Activated CD4-positive, alpha-beta T cell treated with anti-CD3 and anti-CD28 coated beads, Interleukin-2, amount 10 ng/mL, durations not matched to agents 7 days and 5 days (primary cell): ENCODE results near the gene MFAP4. TPM values are rescaled to one million over a fixed set of nuclear protein-coding genes. Genes with fewer than 3 reads are reported as not detected.

Experiments
- CTCF ChIA-PET: fragments of 350-600 bp; sonication (Branson Sonifier 250); formaldehyde crosslinking; loops from one replicate; lab custom pipeline; 2021; ENCODE audit warnings: antibody characterized with exemption; lab: Charles Lee
- POLR2A ChIA-PET: fragments of 350-600 bp; sonication (Branson Sonifier 250); formaldehyde crosslinking; loops from one replicate; lab custom pipeline; 2021; ENCODE audit warnings: antibody characterized with exemption; lab: Charles Lee
- DNase-seq: peaks from one replicate; pipeline ENCODE4 v3.0.0-alpha.2; 2020
- H3K27ac Mint-ChIP-seq: one replicate; pipeline ENCODE4 v1.8.0; 2021; ENCODE audit warnings: mild to moderate bottlenecking, moderate library complexity, mixed read lengths
- H3K27me3 Mint-ChIP-seq: one replicate; pipeline ENCODE4 v1.8.0; 2021; ENCODE audit warnings: mixed read lengths
- H3K36me3 Mint-ChIP-seq: one replicate; pipeline ENCODE4 v1.8.0; 2021; ENCODE audit warnings: low read depth, mixed read lengths
- H3K4me1 Mint-ChIP-seq: one replicate; pipeline ENCODE4 v1.8.0; 2021; ENCODE audit warnings: mixed read lengths
- H3K4me3 Mint-ChIP-seq: one replicate; pipeline ENCODE4 v1.8.0; 2021; ENCODE audit warnings: mild to moderate bottlenecking, moderate library complexity, mixed read lengths
- H3K9me3 Mint-ChIP-seq: one replicate; pipeline ENCODE4 v1.8.0; 2021; ENCODE audit warnings: mixed read lengths
- microRNA-seq: library from miRNA; unstranded; fragments of <30 nt; microRNA quantifications from one replicate; pipeline ENCODE4 v1.2.0, GENCODE V29; 2021; ENCODE audit warnings: borderline microRNAs expressed, borderline replicate concordance
- total RNA-seq, 2 experiments: library from RNA; stranded (reverse); gene quantifications; one replicate each; pipeline ENCODE4 v1.2.3, GENCODE V29; 2021

MFAP4 gene
- total RNA-seq, 2 experiments from 2014 or later = not detected

DNA sequence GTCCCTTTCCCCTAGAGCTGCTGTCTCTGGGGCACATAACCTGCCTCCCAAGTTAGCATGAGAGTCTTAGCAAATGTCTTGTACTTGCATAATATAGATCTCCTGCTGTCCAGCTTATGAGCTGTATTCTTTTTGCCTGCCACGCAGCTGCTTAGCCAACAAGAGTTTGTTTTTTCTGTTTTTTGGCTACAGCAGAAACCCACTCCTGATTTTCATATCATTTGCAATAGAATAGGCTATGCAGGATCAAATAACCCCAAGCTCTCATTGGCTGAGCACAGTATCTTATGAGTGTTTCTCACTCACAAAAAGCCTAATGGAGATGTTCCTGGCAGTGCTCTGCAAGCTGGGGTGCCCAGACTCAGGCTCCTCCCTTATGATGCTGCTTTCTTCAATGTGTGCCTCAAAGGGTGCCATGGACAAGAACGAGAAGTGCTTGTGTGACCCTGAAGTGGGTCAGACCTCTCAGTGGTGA is 47.6 kb downstream of the MFAP4 start:
- Mint-ChIP-seq H3K9me3 (no peaks in the 10 kb centered on the region), H3K36me3 (no peaks in the 10 kb centered on the region), H3K27me3 (peaks cover 10% of the 10 kb centered on the region), H3K27ac (no peak overlapping the region), H3K4me1 (no peaks in the 10 kb centered on the region), H3K4me3 (no peak overlapping the region)
- CTCF ChIA-PET = interaction anchor here (1.0 kb wide), 1 partner anchor 15 kb away, joined by 3 read pairs; no protein-coding TSS in a partner anchor
- DNase-seq = no peak
- POLR2A ChIA-PET = no interaction called here

DNA sequence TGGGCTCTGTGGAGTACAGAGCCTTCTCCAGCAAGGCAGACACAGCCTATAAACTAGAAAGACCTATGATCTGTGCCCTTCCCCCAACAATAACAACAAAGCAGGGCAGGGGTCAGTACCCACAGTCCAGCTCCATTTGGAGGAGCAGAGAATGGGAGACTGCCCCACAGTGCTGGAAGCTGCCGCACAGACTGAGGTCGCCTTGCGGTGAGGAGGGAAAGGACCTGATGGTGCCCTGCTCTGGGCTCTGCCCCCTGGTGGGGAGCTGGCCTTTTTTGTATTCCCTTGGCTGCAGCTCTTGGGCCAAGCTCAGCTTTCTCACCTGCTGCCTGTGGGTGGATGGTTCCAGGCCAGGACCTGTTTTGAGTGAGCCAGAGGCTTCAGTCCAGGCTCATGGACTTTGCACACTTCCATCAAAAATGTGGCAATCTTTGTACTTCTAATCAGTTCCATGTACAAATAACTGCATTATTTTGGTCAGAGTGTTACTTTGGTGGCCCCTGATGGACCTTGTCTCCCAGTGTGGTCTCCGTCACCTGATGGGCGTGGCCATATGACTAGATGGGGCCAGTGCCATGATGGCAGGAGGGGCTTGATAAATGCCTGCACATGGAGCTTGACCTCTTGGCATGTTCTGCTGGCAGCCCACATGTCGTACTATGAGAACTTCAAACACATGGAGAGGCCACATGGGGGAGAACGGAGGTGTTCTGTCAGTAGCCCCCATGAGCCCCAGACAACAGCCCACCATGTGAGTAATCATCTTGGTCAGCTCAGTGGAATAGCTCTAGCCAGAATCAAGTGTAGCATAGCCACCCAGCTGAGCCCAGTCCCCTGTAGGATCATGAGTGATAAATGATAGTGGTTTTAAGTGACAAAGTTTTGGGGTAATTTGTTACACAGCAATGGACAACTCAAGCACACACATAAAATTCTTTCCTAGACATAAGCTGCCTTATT is 48.7 kb downstream of the MFAP4 start:
- ChIA-PET POLR2A (no interaction called here), CTCF (interaction anchor here (0.6 to 1.6 kb wide), 11 partner anchors 15 to 371 kb away, joined by 3 to 9 read pairs (median 3); partner anchors contain the start of genes B9D1 and MAPK7)

DNA sequence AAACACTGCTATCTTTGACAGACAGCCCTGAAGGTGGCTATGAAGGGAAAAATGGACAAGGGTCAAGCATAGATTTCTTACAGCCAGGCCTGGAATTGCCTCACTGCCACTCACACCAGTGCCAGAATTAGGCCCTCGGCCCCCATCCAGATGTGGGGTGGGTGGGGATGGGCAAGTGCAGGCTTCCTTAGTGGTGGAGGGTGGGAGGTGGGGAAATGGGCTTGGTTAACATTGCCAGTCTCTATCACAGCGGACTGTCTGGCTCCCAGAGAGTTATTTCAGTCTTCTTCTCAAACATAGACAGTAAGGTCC is 49.3 kb downstream of the MFAP4 start:
- POLR2A ChIA-PET = no interaction called here
- Mint-ChIP-seq H3K9me3 (no peaks in the 10 kb centered on the region), H3K36me3 (no peaks in the 10 kb centered on the region), H3K27ac (no peak overlapping the region), H3K4me1 (no peaks in the 10 kb centered on the region), H3K27me3 (peaks cover 10% of the 10 kb centered on the region), H3K4me3 (no peak overlapping the region)
- CTCF ChIA-PET = interaction anchor here (0.7 to 1.6 kb wide), 6 partner anchors 16 to 363 kb away, joined by 3 to 9 read pairs (median 3); partner anchors contain the start of genes B9D1 and MAPK7
- no peak for DNase-seq

More for the DNA sequence above, 48.7 kb downstream of the MFAP4 start:
- Mint-ChIP-seq H3K4me3 (no peak overlapping the region), H3K36me3 (no peaks in the 10 kb centered on the region), H3K27ac (no peak overlapping the region), H3K27me3 (peaks cover 10% of the 10 kb centered on the region), H3K9me3 (no peaks in the 10 kb centered on the region), H3K4me1 (no peaks in the 10 kb centered on the region)
- DNase-seq = peak; percentile 65

DNA sequence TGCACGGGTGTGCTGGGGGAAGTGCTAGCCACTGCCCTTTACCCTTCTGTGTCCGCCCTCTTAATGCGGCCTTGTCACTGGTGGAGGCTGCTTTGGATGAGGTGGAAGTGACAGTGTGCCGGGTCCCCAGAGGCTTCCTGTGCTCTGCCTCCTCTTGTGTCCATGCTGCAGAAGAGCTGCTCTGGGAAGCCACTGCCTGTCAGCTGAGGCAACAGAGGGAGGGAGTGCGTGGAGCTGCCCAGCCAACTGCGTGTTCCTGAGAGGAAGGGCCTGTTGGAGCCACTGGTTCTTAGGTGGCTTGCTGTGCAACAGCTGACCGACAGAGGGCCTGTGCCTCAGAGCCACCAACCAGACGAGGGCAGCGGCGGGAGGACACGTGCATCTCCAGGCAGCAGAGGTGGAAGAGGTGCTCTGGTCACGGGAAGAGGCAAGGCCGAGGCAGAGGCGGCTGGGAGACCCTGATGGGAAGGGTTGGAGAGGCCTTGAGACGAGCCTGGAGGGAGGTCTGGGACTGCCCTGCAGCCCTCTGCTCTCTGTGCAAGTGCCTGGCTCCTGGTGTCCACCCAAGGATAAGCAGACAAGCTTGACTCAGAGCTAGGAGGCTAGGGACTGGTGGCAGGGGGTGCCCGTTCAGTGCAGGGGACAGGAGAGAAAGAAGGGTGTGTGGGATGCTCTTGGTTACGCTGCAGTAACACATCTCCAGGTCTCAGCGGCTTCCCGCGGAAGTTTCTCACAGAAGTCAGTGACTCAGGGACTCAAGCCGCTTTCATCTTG is 49.9 kb downstream of the MFAP4 start:
- H3K4me1 Mint-ChIP-seq = no peaks in the 10 kb centered on the region
- POLR2A ChIA-PET = no interaction called here
- no peak overlapping the region for H3K27ac Mint-ChIP-seq
- no peaks in the 10 kb centered on the region for H3K36me3 Mint-ChIP-seq
- H3K9me3 Mint-ChIP-seq = no peaks in the 10 kb centered on the region
- H3K4me3 Mint-ChIP-seq = no peak overlapping the region
- no peak for DNase-seq
- H3K27me3 Mint-ChIP-seq = peaks cover 10% of the 10 kb centered on the region
- CTCF ChIA-PET = interaction anchor here (1.1 to 1.6 kb wide), 4 partner anchors 15 to 79 kb away, joined by 3 to 9 read pairs (median 4); partner anchors contain the start of genes B9D1 and MAPK7

DNA sequence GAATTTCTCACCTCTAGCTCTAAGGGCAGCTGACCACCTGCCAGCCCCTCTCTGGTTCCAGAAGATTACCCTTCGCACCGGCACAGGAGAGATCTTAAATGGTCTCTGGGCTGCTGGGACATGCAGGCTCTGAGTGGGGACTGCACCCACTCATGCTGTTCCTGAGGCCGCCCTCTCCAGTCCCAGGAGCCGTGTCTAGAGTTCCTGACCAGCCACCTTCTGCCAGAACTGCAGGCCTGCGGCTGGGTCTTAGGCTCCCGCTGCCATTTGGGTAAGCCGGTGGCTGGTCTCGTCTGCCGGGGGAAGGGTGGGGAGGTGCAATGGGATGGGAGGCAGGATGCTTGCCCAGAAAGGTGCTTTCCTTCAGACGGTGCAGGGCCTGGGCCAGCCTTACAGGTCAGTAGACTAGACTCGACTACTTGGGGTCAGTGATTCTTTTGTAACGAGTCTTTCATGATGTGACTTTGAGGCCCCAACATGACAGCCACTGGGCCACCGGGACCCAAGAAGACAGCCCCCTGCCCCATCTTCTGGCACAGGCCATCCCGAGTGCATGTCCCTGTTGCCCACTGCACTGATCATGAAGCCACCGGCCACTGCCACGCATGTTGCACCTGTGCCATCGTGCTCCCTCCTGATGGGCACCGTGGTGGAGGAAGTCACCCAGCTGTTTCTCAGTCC is 50.9 kb downstream of the MFAP4 start:
- ChIA-PET POLR2A (no interaction called here), CTCF (interaction anchor here (1.2 kb wide), 1 partner anchor 26 kb away, joined by 4 read pairs; the partner anchor contains the start of gene B9D1)
- DNase-seq = no peak
- H3K36me3 Mint-ChIP-seq = no peaks in the 10 kb centered on the region
- H3K9me3 Mint-ChIP-seq = no peaks in the 10 kb centered on the region
- no peak overlapping the region for H3K27ac Mint-ChIP-seq
- peaks cover 9% of the 10 kb centered on the region for H3K27me3 Mint-ChIP-seq
- H3K4me3 Mint-ChIP-seq = no peak overlapping the region
- no peaks in the 10 kb centered on the region for H3K4me1 Mint-ChIP-seq

DNA sequence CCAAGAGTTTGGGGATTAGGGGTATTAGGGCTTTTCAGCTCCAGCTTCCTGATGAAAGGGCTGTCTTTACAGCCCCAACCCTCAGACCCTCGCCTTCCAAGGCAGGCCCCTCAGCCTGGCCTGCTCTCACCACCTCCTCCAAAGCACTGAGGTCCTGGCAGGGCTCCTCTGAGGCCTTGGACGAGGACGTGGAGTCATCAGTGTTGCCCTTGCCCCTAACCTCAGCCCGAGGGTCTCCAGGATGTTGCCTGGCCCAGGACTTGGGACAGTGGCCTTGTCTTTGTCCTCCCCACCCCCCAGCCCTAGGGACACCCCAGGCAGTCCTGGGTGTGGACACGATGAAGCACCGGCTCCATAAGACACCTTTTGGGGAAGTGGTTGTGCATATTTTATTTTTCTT is 52.7 kb downstream of the MFAP4 start:
- ChIA-PET CTCF (interaction anchor here (1.5 kb wide), 1 partner anchor 12 kb away, joined by 4 read pairs; no protein-coding TSS in a partner anchor), POLR2A (no interaction called here)
- no peak overlapping the region for H3K4me3 Mint-ChIP-seq
- H3K27me3 Mint-ChIP-seq = peaks cover 5% of the 10 kb centered on the region
- no peak overlapping the region for H3K27ac Mint-ChIP-seq
- DNase-seq = no peak
- H3K4me1 Mint-ChIP-seq = no peaks in the 10 kb centered on the region
- H3K36me3 Mint-ChIP-seq = no peaks in the 10 kb centered on the region
- no peaks in the 10 kb centered on the region for H3K9me3 Mint-ChIP-seq

DNA sequence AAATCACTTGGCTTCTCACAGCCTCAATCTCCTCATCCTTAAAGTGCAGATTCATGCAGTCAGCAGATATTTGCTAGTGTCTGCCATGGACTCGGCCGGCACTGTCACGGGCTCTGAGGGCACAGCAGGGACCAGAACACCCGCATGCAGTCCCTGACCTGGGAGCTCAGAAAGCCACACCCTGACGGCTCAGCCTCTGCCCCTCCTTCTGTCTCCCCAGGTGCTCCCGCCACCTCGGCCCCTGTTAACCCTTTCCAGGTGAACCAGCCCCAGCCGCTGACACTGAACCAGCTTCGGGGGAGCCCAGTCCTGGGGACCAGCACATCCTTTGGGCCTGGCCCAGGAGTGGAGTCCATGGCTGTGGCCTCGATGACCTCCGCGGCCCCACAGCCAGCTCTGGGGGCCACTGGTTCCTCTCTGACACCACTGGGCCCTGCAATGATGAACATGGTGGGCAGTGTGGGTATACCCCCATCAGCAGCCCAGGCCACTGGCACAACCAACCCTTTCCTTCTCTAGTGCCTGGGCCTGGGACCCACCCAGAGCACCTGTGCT is 53.2 kb downstream of the MFAP4 start:
- Mint-ChIP-seq H3K9me3 (no peaks in the 10 kb centered on the region), H3K27ac (no peak overlapping the region), H3K4me3 (no peak overlapping the region), H3K36me3 (no peaks in the 10 kb centered on the region), H3K27me3 (peaks cover 3% of the 10 kb centered on the region), H3K4me1 (no peaks in the 10 kb centered on the region)
- no peak for DNase-seq
- ChIA-PET CTCF (interaction anchor here (1.5 kb wide), 1 partner anchor 12 kb away, joined by 4 read pairs; no protein-coding TSS in a partner anchor), POLR2A (no interaction called here)

Small RNAs within 50 kb of the gene (microRNA-seq; reads per million reads assigned to microRNA genes)
- gene MIR1180 = 29.7 reads per million, percentile 55 among the genes with 10 or more reads in this experiment

Other genes with a start within 250 kb of the MFAP4 start
- 1 to 10 TPM; 1.8 to 2.1 TPM for gene EPN2, start 149.8 kb downstream of the MFAP4 start, total RNA-seq
- gene B9D1, start 24.5 kb downstream of the MFAP4 start, total RNA-seq = 1 to 10 TPM; 1.3 to 1.6 TPM
- gene MAPK7, start 8.7 kb downstream of the MFAP4 start, total RNA-seq = 10 to 100 TPM; 37.6 to 46.5 TPM
- under 1 TPM; 0.58 to 0.67 TPM for gene RNF112, start 24.0 kb upstream of the MFAP4 start, total RNA-seq
- gene SLC47A1, start 146.7 kb upstream of the MFAP4 start, total RNA-seq = not detected